ENCODE results near the gene HTR6.

HTR6 gene

DNA sequence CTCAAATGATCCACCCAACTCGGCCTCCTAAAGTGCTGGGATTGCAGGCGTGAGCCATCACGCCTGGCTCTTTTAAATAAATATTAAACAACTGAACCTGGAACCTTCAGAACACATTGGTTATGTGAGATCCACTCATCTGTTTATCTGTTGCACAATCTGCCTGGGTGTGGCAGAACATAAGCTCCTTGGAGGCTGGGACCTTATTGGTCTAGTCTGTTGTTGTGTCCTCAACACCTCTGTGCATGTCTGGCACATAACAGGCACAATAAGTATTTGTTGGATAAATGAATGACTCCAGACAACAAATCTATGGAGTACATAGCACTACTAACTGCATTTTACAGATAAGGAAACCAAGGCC is 24.7 kb upstream of the HTR6 start:
- DNase-seq, result no peak

DNA sequence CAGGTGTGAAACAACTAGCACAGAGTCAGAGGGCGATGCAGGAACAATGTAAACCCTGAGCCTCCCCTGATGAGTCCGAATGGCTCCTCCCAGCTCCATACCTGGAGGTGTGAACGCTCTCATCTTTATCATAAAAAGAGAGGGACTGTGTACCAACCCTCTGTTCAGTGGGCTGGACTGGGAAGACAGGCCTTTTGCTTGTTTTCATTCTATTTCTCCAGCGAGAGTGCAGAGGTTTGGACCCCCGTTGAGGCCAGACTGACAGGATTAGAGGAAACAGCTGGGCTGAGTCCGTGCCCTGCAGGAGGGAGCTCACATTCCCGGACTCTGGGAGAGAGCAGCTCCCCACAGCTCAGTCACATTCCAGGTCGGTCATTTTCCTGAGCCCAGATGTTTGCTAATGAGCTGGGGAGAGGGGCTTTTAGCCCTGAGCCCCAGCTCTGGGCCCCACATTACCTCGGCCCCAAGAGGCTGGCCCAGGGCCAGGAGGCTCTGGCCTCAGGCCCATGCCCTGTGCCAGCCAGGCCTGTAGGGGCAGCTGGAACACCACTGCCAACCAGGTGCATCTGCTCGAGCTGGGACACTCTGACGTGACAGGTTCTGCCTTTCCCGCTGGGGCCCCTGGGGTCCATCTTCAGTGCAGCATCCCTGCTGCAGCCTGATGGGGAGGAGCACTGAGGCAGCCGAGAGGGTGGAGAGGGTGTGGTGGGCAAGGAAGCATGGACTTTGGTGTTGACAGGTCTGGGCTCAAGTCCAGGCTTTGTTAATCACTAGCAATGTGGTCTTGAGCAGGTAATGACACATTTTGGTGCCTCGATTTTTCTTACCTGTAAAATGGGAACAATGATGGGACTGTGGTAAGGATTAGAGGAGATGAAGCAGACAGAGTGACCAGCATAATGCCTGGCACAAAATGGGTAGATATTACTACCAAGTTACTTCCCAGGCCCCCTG is 24.0 kb upstream of the HTR6 start:
- DNase-seq, result no peak

DNA sequence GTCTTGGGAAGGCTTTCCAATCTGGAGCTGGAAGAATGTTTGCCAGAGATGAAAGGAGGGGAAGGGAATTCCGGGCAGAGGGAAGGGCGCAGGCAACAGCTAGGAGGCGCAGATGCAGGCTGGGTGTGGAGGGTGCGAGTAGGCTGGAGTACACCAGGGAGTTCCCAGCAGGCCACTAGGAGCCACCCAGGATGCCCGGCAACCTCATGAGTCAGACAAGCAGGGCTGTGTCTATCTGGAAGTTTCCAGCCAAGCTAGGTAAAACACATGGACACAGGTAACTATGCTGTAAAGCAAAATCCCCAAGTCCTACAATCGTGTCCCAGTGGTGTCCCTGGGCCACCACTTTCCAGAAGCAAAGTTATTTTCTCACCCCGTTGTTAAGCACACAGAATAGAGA is 21.6 kb upstream of the HTR6 start:
- no peak for DNase-seq

DNA sequence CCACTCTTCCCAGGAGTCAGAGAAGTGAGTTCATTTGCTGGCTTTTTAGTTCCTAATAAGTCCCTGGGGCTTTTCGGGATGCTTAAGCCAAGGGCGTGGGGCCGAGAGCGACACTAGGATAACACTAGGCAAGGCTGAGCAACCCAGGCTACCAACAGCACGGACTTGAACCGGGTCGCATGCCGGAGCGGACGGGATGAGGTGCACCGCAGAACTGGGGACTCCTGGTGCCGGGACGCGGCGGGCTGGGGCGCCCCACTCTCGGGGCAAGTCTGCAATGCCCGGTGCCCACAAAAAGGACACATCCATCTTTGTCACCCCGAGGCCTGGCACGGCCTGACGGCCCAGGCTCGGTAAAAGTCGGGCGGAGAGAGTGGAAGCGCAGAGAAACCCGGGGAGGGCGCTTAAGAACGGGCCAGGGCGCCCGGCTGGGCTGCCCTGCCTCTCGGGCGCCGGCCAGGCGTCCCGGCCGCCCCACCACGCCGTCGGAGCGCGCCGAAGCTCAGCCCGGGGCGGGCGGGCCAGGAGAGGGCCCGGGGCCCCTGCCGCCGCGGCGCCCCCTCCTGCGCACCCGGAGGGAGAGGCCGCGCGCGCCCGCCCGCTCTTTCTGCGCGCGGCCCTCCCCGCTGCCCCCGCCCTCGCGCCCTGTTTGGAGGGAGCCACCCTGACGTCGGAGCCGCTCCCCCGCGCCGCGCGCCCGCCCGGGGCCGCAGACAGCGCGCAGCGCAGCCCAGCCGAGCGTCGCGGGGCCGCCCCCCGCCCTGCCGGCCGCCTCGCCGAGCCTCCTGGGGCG is 20.9 kb upstream of the HTR6 start, which contains the start of gene NBL1:
Gene NBL1, plus strand, starts transcription at position 710 of the 793 bp plus-strand sequence. CDS start 10,720 bp downstream, outside the sequence.
- no peak for DNase-seq

DNA sequence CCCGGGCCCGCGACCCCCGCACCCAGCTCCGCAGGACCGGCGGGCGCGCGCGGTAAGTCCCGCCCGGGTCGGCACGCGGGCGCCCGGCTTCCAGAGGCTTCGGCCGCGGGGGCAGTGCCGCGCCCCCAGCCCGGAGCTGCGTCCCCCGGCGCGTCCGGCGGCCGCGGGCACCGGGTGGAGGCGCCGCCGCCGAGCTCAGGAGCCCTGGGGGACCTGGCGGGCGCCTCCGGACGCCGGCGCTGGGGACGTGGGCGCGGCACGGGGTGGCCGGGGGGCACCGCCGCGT is 20.3 kb upstream of the HTR6 start:
- DNase-seq, result no peak

DNA sequence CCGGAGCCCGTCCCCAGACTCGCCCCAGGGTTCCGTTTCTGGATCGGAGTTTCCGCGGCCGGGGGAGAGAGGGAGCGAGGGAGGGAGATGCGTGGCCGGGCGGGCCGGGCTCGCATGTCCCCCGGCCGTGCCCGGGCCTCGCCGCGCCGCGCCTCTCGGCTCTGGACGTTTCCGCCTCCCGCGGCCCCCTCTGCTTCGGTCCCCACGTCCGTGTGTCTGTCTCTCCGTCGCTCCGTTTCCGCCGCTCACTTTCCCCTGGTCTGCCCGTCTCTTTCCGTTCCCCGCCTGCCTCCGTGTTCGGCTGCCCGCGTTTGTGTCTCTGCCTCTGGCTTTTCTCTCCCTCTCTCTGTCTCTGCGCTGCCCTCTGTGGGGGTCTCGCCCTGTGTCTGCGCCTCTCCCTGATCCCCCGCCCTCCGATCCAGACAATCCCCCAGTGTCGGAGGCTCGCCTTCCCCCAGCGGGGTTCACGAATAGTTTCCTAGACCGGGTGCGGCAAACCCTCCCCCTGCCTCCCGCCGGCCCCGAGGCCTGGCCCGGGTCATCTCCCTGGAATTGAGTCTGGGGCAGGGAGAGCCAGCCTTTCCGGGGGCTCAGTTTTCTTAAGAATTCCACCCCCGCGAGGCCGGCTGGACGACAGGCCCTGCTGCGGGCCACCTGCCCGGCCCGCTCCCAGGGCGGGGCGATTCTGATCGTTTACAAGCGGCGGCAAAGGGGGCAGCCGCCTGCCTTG is 19.8 kb upstream of the HTR6 start:
- DNase-seq, result no peak

DNA sequence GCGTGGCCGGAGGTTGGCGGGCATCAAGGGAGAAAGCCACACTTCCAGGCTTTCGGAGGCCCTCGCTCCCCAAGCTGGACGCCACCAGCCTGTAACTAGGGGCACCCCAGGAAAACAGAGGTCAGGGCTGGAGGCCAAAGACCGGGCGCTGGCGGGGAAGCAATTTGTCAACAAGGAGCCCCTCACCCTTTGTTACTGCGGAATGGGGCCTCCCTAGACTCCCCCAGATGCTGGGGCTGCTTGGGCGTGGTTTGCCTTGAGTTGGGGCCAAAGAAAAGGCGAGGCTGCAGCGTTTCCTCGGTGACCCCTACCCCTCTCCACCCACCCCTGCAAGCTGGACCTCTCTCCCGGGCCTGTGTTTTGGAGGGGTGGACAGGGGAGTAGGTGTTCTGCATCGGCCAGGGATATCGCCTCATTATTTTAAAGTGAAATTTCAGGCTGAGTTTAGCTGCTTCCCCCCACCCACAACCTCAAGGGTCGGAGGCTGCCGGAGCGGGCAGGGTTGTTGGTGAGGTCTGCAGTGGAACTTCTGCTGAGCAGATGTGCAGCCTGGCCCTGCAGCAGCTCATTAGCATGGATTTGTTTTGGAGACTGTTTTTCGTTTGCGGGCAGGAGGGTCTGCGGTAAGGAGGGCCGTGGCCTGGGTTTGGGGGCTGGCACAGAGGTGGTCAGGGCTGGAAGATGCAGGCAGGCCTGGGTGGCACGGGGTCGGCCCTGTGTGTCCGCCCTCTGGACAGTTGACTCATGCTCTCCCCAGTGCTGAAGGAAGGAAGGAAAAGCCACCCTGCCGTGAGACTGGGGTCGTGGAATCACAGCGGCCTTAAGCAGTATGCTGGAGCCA is 19.0 kb upstream of the HTR6 start:
- no peak for DNase-seq

DNA sequence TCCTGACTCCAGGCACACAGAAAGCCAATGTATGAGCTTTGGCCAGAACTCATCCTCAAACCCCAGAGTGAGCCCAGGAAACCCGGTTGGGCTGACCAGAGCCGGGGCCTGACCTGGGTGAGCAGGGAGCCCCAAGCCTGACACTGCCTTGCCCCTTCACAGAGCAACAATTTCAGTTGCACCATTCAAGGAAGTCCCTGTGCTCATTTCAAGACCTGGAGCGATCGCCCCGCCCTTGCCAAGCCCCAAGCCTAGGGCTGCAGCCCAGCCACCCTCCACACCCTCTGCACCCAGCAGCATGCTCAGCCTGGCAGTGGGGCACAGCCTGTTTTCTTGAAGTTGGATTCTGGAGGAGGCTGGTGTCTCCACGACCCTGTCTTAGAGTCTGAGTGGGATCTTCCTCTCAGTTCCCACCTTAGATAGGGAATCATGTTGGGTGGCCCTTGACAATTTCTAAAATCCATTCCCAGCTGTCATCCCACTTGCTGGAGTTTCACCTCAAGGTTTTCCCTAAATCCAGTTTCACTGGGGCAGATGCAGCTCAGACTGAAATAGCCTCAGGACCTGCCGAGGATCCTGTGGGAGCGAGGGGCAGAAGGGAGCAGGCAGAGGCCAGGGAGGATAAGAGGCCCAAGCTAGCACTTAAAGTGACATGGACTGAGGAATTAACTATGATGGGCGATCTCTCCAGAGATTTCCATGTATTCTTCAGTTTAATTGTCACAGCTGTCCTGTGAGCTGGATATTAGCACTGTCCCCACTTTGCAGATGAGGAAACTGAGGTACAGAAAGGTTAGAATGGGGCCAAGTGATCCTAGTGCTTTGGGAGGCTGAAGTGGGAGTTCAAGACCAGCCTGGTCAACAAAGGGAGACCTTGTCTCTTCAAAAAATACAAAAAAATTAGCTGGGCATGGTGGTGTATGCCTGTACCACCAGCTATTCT is 18.0 kb upstream of the HTR6 start:
- DNase-seq, result no peak

DNA sequence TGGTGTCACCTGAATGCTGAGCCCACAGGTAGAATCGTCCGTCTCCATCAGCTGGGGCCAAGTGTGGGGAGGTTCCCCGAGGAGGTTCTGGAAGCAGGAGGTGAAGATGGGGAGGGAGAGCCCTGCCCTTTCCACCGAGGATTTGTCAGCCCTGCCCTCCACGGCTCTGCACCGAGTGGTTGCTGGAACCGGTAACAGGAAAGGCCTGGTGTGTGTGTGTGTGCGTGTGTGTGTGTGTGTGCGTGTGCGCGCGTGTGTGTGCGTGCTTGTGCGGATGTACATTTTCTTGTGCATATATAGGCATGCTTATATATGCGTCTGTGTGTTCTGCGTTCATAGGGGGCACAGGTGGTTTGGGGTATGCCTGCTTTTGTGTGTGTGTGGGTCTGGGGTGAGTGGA is 17.0 kb upstream of the HTR6 start:
- DNase-seq, result no peak

DNA sequence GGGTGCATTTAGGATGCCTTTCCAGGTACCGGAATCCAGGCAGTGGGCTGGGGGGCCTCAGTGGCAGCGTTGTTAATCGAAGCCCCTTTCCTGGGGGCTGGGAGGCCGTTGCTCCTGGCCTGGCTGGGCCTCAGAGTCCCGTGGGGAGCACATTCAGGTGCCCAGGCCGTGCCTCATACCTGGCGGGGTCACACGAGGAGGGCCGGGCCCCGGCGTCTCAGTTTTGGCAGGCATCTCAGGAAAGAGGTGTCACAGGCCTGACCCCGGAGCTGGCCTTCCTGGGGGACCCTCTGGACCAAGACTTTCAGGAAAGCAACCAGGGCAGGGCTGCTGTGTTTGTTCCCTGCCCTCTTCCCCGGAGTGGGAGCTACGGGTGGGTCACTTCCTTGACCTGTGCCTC is 16.4 kb upstream of the HTR6 start:
- no peak for DNase-seq

DNA sequence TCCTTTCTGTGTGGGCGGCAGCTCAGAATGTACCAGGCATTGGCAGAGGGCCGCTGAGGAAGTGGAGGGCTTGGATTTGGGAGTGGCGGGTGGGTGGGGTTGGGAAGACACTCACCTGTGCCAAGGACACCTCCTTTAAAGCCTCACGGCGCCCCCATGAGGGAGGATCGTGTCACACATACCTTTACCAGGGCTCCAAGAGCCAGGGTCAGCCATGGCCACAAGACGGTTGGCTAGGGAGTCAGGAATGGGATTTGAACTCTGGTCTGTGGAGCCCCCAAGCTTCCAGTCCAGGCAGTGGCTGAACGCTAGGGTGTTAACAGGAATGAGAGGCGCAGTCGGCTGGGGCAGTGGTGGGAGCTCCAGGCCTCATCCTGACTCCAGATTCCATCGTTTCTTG is 16.0 kb upstream of the HTR6 start:
- DNase-seq, result no peak

DNA sequence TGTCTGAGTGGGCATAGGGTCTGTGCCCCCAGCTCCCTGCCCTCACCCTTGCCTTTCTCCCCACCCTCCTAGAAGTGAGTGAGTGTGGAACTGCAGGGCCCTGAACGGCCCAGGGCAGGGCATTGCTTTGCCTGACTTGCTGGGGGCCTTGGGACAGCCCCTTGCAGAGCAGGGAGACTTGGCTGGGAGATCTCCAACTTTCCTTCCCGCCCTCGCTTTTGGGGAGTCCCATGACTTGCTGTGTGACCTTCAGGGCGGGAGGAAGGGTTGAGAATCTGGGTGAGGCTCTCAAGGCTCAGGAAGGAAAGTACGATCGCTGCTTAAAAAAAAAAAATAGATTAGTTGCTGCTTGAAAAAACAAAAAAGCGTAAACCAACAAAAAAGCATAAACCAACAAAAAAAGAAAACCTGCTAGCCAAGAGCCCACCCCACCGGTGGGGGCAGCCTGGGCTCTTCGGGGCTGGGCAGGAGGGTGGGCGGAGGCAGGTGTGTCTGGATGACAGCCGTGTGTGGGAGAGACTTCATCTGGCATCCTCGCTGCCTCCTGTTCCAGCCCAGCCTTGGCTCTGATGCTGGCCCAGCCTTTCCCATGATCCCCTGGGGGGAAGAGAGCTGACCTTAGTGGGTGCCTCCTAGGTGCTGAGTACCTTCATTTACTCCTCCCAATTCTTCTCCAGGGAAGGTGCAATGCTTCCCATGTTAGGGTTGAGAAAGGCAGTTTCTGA is 14.1 kb upstream of the HTR6 start:
- DNase-seq, result no peak

DNA sequence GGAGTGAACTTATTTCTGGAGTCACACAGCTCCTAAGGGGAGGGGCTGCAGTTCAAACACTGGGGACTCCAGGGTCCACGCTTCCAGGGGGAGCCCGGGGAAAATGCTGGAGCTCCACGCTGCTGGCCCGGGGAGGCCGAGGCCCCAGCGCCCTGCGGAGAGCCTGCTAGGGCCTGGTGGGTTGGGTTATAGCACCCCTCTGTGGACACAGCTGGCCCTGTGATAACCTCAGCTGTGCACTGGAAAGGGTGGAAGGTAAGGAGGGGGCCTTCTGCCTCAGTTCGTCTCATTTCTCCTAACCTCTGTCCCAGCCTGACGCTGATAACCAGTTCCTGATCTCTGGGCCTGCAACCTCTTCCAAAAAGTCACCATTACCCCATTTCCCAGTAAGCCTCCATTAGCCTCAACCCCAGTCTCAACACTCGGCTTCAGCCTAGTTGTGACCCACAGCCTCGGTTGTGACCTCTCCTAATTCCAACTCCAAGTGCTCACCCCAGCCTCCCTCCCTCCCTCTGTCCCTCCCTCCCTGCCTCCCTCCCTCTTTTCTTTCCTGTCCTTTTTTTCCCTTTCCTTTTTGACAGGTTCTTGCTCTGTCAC is 13.4 kb upstream of the HTR6 start:
- DNase-seq, result no peak

DNA sequence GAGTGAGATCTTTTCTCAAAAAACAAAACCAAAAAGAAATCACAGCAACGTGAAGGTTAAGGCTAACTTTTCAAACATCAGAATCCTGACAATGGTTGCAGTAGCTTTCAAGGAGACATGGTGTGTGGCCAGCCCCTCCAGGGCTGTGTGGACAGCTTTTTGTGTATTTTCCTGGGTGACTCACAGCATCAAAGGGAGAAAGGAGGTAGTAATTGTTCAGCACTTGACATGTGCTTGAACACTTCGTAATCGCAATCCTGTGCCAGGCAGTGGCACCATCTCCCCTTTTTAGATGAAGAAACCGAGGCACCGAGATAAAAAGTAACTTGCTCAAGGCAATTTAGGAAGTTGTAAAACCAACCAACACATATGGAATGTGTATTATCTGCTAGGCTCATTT is 10.3 kb upstream of the HTR6 start:
- DNase-seq, result no peak

DNA sequence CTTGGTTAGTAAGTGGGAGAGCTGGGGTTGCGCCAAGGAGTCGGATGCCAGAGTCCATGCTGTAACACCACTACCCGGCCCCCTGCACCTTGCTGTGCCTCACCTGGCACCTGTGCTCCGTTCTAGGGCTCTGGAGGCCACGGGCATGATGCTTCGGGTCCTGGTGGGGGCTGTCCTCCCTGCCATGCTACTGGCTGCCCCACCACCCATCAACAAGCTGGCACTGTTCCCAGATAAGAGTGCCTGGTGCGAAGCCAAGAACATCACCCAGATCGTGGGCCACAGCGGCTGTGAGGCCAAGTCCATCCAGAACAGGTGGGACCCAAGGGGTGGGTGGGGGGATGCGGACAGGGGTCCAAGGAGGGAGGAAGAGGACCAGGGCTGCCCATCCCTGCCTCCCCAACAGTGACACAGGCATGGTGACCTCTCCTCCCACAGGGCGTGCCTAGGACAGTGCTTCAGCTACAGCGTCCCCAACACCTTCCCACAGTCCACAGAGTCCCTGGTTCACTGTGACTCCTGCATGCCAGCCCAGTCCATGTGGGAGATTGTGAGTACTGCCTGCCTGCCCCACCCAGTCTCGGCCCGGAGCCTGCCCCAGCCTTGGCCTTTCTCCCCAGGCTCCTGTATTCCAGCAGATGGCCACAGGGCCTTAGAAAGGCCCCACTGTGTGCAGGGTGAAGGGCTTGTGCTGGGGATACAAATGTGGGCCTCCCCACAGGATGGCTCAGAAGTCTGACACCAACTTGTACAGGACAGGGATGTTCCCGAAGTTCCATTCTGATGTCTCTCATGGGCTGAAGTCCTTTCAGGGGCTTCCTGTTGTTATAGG is 9.6 kb upstream of the HTR6 start:
- no peak for DNase-seq

DNA sequence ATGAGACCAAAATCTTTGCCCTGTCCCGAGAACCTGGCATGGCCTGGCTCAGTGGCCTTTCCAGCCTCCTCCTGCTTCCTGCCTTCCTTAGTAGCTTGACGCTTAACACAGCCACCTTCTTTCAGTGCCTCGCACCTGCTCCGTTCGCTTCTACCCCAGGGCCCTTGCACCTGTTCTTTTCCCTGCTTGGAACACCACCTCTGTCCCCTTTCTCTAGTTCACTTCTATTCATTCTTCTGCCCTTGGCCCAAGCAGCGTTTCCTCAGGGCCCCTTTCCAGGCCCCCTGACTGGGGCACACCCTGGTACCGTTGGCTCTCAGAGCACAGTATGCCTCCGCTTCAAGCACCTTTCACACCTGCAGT is 9.0 kb upstream of the HTR6 start:
- DNase-seq, result no peak

DNA sequence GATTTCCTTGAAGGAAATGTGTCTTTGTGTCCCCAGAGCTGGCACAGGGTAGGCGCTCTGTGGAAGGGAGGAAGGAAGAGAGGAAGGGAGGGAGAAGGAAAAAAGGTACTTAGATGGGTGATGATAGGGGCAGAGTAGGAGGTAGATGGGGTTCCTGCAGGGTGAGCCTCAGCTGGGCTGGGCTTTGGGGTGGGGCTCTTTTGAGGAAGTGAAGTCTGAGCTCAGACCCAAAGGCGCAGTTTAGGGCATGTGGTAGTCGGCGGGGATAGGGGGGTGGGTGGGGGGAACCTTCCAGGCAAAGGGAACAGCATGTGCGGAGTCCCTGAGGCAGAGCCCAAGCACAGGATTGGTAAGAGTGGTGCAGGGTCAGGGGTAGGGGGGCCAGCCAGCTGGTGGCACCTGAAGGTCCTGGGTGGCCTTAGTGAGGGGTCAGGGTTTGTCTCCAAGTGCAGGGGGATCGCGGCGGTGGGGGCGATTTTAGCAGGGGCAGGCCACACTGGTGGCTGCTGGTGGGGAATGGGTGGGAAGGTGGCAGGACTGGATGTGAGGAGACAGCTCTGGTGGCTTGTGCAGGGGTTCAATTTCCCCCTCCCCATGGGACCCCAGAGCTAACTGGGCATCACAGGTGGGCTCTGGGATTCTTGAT is 8.4 kb upstream of the HTR6 start:
- no peak for DNase-seq

DNA sequence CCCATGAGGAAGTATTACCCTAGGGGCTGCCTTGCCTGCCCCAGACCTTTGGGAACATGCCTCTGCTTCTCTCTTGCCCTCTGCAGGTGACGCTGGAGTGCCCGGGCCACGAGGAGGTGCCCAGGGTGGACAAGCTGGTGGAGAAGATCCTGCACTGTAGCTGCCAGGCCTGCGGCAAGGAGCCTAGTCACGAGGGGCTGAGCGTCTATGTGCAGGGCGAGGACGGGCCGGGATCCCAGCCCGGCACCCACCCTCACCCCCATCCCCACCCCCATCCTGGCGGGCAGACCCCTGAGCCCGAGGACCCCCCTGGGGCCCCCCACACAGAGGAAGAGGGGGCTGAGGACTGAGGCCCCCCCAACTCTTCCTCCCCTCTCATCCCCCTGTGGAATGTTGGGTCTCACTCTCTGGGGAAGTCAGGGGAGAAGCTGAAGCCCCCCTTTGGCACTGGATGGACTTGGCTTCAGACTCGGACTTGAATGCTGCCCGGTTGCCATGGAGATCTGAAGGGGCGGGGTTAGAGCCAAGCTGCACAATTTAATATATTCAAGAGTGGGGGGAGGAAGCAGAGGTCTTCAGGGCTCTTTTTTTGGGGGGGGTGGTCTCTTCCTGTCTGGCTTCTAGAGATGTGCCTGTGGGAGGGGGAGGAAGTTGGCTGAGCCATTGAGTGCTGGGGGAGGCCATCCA is 7.8 kb upstream of the HTR6 start:
- DNase-seq, result no peak
